SK-N-SH (cell line): ENCODE measurements around the gene TCF15. TPM values are rescaled to one million over a fixed set of nuclear protein-coding genes. Genes with fewer than 3 reads are reported as not detected.

Experiments
- CTCF ChIA-PET: fragments of 300-600, 350-600 bp; formaldehyde crosslinking; extraction: SDS; loops from one replicate; lab custom pipeline; 2021; lab: Yijun Ruan, JAX
- POLR2A ChIA-PET: fragments of 350-600 bp; sonication (Branson Sonifier 250); formaldehyde crosslinking; extraction: SDS; loops from one replicate; lab custom pipeline; 2020; ENCODE audit warnings: antibody characterized with exemption, inconsistent platforms; lab: Yijun Ruan, JAX
- DNase-seq: peaks from one replicate; pipeline ENCODE4 v3.0.0; 2012
- H2AFZ ChIP-seq: fragments of 200-600 bp; sonication (generic); 2 replicates; pipeline ENCODE4 v1.8.1; 2016; ENCODE audit warnings: antibody characterized with exemption, mild to moderate bottlenecking, low read depth
- H3F3A ChIP-seq: fragments of 200-600 bp; sonication (generic); replicated peaks from 2 replicates; pipeline ENCODE3; 2016; ENCODE audit warnings: antibody characterized with exemption, mild to moderate bottlenecking; ENCODE audit not compliant: insufficient read depth
- H3K27ac ChIP-seq, 2 experiments: fragments of 200-500 bp in 1 of 2; fragments of 200-600 bp in 1 of 2; sonication (Bioruptor generic) in 1 of 2; sonication (generic), shearing (Covaris generic) in 1 of 2; 2 replicates each; pipeline versions ENCODE4 v1.5.1 to v1.6.1; 2014 to 2016; ENCODE audit warnings: low read depth in 2 of 2, inconsistent platforms in 1 of 2, low read length in 1 of 2, mild to moderate bottlenecking in 1 of 2, mixed read lengths in 1 of 2
- H3K27me3 ChIP-seq: fragments of 200-600 bp; sonication (generic), shearing (Covaris generic); 2 replicates; pipeline ENCODE4 v1.6.1; 2016; ENCODE audit warnings: mixed run types; ENCODE audit not compliant: insufficient read depth
- H3K36me3 ChIP-seq, 2 experiments: fragments of 200-500 bp in 1 of 2; fragments of 200-600 bp in 1 of 2; sonication (Bioruptor generic) in 1 of 2; sonication (generic) in 1 of 2; replicated peaks in 1 of 2; 2 replicates each; pipeline versions ENCODE3 to v1.5.1; 2014 to 2016; ENCODE audit warnings: low read length in 1 of 2, mild to moderate bottlenecking in 1 of 2; ENCODE audit not compliant: insufficient read depth in 2 of 2, control insufficient read depth in 1 of 2
- H3K4me1 ChIP-seq, 2 experiments: fragments of 200-500 bp in 1 of 2; fragments of 200-600 bp in 1 of 2; sonication (Bioruptor generic) in 1 of 2; sonication (generic), shearing (Covaris generic) in 1 of 2; 2 replicates each; pipeline versions ENCODE4 v1.5.1 to v1.6.1; 2014 to 2016; ENCODE audit warnings: low read depth in 1 of 2, low read length in 1 of 2, mixed run types in 1 of 2; ENCODE audit not compliant: insufficient read depth in 2 of 2, control insufficient read depth in 1 of 2
- H3K4me2 ChIP-seq: fragments of 200-600 bp; sonication (generic), shearing (Covaris generic); 2 replicates; pipeline ENCODE4 v1.6.1; 2017; ENCODE audit warnings: mixed run types
- H3K4me3 ChIP-seq, 2 experiments: fragments of 200-500 bp in 1 of 2; fragments of 200-600 bp in 1 of 2; sonication (Bioruptor generic) in 1 of 2; sonication (generic), shearing (Covaris generic) in 1 of 2; 2 replicates each; pipeline versions ENCODE4 v1.5.1 to v1.8.1; 2014 to 2016; ENCODE audit warnings: low read depth in 2 of 2, inconsistent platforms in 1 of 2, low read length in 1 of 2, mild to moderate bottlenecking in 1 of 2, mixed read lengths in 1 of 2, moderate library complexity in 1 of 2
- H3K79me2 ChIP-seq: fragments of 200-600 bp; sonication (generic); 2 replicates; pipeline ENCODE4 v1.8.1; 2017; ENCODE audit warnings: mild to moderate bottlenecking; ENCODE audit not compliant: insufficient read depth
- H3K9ac ChIP-seq: fragments of 200-600 bp; sonication (generic); 2 replicates; pipeline ENCODE4 v1.6.1; 2017; ENCODE audit warnings: mixed run types
- H3K9me2 ChIP-seq: fragments of 200-600 bp; sonication (generic); 2 replicates; pipeline ENCODE4 v1.6.1; 2017; ENCODE audit warnings: mixed run types
- H3K9me3 ChIP-seq: fragments of 200-600 bp; sonication (generic); 2 replicates; pipeline ENCODE4 v1.6.1; 2017; ENCODE audit warnings: mixed run types, mild to moderate bottlenecking, moderate library complexity
- H4K20me1 ChIP-seq: fragments of 200-600 bp; sonication (generic); 2 replicates; pipeline ENCODE4 v1.6.1; 2017; ENCODE audit warnings: mild to moderate bottlenecking, mixed run types; ENCODE audit not compliant: insufficient read depth
- CHD2 ChIP-seq: fragments of 150-350 bp; IDR thresholded peaks from 2 replicates; pipeline ENCODE4 v1.6.1; 2018; ENCODE audit warnings: low read length; ENCODE audit not compliant: partially characterized antibody
- EZH2phosphoT487 ChIP-seq: fragments of 200-600 bp; sonication (generic); IDR thresholded peaks from 2 replicates; pipeline ENCODE4 v1.6.1; 2017; ENCODE audit warnings: low read depth, mixed run types, mild to moderate bottlenecking, antibody characterized with exemption, moderate library complexity, borderline replicate concordance
- FOXJ3 ChIP-seq: sonication (generic); formaldehyde crosslinking; IDR thresholded peaks from 2 replicates; pipeline ENCODE4 v1.5.1; 2020; ENCODE audit warnings: mild to moderate bottlenecking, missing genetic modification reagents
- FOXM1 ChIP-seq: IDR thresholded peaks from 2 replicates; pipeline ENCODE4 v1.4.0; 2012; ENCODE audit warnings: low read depth, mild to moderate bottlenecking
- JUND ChIP-seq: IDR thresholded peaks from 2 replicates; pipeline ENCODE4 v1.4.0; 2012
- MAX ChIP-seq: IDR thresholded peaks from 2 replicates; pipeline ENCODE4 v1.4.0; 2012; ENCODE audit warnings: low read depth
- MEF2A ChIP-seq: IDR thresholded peaks from 2 replicates; pipeline ENCODE4 v1.4.0; 2012; ENCODE audit warnings: low read depth, borderline replicate concordance
- MXI1 ChIP-seq: IDR thresholded peaks from 2 replicates; pipeline ENCODE4 v1.6.1; 2012; ENCODE audit warnings: mild to moderate bottlenecking, low read depth, low read length, improper control_type of control experiment
- RFX5 ChIP-seq: IDR thresholded peaks from 2 replicates; pipeline ENCODE4 v1.6.1; 2012; ENCODE audit warnings: mild to moderate bottlenecking, improper control_type of control experiment, low read length
- SIN3A ChIP-seq: IDR thresholded peaks from 2 replicates; pipeline ENCODE4 v1.6.1; 2012; ENCODE audit warnings: low read depth, mild to moderate bottlenecking, low read length, moderate library complexity, borderline replicate concordance
- TAF1 ChIP-seq: IDR thresholded peaks from 2 replicates; pipeline ENCODE4 v1.6.1; 2012; ENCODE audit warnings: low read depth, mild to moderate bottlenecking, low read length, moderate library complexity, borderline replicate concordance
- TCF12 ChIP-seq: IDR thresholded peaks from 2 replicates; pipeline ENCODE4 v1.4.0; 2012
- USF1 ChIP-seq: IDR thresholded peaks from 2 replicates; pipeline ENCODE4 v1.4.0; 2012; ENCODE audit warnings: low read depth, borderline replicate concordance
- YY1 ChIP-seq: IDR thresholded peaks from 2 replicates; pipeline ENCODE4 v1.4.0; 2012; ENCODE audit warnings: low read depth, mild to moderate bottlenecking
- WGBS: methylation state at CpG from one replicate; pipeline ENCODE4 v1.1.6; 2017; ENCODE audit warnings: low lambda C conversion rate; 5-methylcytosine and 5-hydroxymethylcytosine counted together
- polyA plus RNA-seq, 3 experiments: library from polyadenylated mRNA; depleted of rRNA; stranded (reverse); fragments of >200 nt; gene quantifications; 2 replicates each; pipeline ENCODE4 v1.2.3, GENCODE V29; 2012
- TF ChIP-seq, protein P1 (sequence below): fragments of 200-600 bp; sonication (generic); IDR thresholded peaks from 2 replicates; pipeline ENCODE4 v1.6.1; 2017; ENCODE audit warnings: antibody characterized with exemption, mild to moderate bottlenecking, moderate library complexity

Gene TCF15
- polyA plus RNA-seq, 1 of the 3 experiments (the other 2 are of a cell fraction) = not detected

DNA sequence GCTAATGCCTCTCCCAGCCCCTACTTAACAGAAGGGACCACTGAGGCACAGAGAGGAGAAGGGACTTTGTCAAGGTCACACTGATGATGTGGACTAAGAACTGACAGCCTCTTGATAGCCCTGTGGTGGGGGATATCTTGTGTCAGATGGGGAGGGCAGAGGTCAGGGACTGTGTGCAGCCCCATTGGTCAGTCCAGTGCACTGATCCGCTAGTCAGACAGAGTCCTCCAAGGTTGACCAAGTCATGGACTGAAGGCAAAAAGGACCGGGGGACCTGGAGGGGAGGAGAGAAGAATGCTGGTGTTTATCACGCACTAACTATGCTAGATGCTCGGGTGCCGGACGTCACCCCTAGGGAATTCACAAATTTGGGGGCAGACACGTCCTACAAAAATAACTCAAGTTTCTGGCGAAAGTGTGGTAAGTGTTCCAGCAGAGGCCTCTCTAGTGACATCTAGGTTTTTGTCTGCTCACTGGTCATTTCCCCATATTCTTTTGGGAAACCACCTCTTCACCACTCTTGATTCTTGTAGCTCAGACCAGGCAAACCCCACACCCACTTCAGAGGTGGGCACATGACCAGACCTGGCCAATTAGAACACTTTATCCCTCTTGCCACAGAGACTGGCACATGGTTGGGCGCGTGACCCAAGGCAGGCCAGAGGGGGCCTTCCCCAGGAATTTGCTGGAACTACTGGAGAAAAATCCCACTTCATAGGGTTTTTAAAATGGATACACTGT is 21.0 kb downstream of the TCF15 start:
- Histone ChIP-seq H3K9me2 (no peaks in the 10 kb centered on the region), H3F3A (no peaks in the 10 kb centered on the region), H3K9me3 (no peaks in the 10 kb centered on the region), H3K79me2 (no peaks in the 10 kb centered on the region), H3K4me3 (no peak overlapping the region), H3K4me2 (no peak overlapping the region), H4K20me1 (no peaks in the 10 kb centered on the region), H3K9ac (no peak overlapping the region), H3K27ac (no peak overlapping the region), H3K27me3 (peaks cover 7% of the 10 kb centered on the region; the same call in 1 of the 2 replicates), H3K36me3 (no peaks in the 10 kb centered on the region), H3K4me1 (no peaks in the 10 kb centered on the region), H2AFZ (no peak overlapping the region)
- WGBS = 73% methylated on average over 9 of the region's 10 CpGs
- peak; percentile 32 for DNase-seq
- CTCF ChIA-PET = no interaction called here
- POLR2A ChIA-PET = no interaction called here
- TF ChIP-seq MXI1 (no peak), USF1 (peak; percentile 26; the same call in 1 of the 2 replicates)

DNA sequence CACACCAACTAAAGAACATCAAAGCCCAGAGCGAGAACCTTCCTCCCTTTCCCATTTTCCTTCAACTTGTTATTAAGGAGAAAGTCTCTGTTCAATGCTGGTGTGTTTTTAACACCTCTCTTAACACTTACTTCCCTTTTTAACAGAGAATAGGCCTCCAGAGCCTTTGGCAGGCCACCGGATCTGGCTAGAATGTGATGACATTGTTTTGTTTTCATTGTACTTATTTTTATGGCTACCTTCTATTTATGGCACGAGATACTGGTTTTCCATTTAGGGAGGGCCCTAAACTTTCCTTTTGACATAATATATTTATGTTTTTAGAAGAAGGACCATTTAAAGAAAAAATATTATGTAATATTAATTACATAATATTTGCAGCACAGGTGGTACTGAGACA is 21.6 kb downstream of the TCF15 start:
- ChIA-PET POLR2A (no interaction called here), CTCF (interaction anchor here (2.0 kb wide), 1 partner anchor 28 kb away, joined by 6 read pairs; no protein-coding TSS in a partner anchor)
- Histone ChIP-seq H3F3A (no peaks in the 10 kb centered on the region), H3K27ac (no peak overlapping the region), H4K20me1 (no peaks in the 10 kb centered on the region), H3K27me3 (peaks cover 7% of the 10 kb centered on the region; the same call in 1 of the 2 replicates), H3K4me1 (no peaks in the 10 kb centered on the region), H3K4me3 (no peak overlapping the region), H3K9ac (no peak overlapping the region), H3K79me2 (no peaks in the 10 kb centered on the region), H3K9me3 (no peaks in the 10 kb centered on the region), H3K36me3 (no peaks in the 10 kb centered on the region), H3K4me2 (no peak overlapping the region), H3K9me2 (no peaks in the 10 kb centered on the region), H2AFZ (no peak overlapping the region)
- TF ChIP-seq RFX5 (no peak), YY1 (no peak), MEF2A (no peak), MAX (no peak), FOXJ3 (CRISPR knock-in tag) (no peak), EZH2phosphoT487 (no peak), FOXM1 (no peak), TCF12 (no peak), SIN3A (no peak), CHD2 (no peak), TAF1 (no peak), JUND (no peak)
- TF ChIP-seq, protein P1, sequence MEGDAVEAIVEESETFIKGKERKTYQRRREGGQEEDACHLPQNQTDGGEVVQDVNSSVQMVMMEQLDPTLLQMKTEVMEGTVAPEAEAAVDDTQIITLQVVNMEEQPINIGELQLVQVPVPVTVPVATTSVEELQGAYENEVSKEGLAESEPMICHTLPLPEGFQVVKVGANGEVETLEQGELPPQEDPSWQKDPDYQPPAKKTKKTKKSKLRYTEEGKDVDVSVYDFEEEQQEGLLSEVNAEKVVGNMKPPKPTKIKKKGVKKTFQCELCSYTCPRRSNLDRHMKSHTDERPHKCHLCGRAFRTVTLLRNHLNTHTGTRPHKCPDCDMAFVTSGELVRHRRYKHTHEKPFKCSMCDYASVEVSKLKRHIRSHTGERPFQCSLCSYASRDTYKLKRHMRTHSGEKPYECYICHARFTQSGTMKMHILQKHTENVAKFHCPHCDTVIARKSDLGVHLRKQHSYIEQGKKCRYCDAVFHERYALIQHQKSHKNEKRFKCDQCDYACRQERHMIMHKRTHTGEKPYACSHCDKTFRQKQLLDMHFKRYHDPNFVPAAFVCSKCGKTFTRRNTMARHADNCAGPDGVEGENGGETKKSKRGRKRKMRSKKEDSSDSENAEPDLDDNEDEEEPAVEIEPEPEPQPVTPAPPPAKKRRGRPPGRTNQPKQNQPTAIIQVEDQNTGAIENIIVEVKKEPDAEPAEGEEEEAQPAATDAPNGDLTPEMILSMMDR = no peak
- no peak for DNase-seq
- WGBS = 31% methylated on average over 3 of the region's 3 CpGs
